ENCODE data around the gene RPL18A. TPM values are rescaled to one million over a fixed set of nuclear protein-coding genes. Genes with fewer than 3 reads are reported as not detected.

RPL18A gene
- total RNA-seq, 1 experiment from 2014 or later, result 2,241 TPM

DNA sequence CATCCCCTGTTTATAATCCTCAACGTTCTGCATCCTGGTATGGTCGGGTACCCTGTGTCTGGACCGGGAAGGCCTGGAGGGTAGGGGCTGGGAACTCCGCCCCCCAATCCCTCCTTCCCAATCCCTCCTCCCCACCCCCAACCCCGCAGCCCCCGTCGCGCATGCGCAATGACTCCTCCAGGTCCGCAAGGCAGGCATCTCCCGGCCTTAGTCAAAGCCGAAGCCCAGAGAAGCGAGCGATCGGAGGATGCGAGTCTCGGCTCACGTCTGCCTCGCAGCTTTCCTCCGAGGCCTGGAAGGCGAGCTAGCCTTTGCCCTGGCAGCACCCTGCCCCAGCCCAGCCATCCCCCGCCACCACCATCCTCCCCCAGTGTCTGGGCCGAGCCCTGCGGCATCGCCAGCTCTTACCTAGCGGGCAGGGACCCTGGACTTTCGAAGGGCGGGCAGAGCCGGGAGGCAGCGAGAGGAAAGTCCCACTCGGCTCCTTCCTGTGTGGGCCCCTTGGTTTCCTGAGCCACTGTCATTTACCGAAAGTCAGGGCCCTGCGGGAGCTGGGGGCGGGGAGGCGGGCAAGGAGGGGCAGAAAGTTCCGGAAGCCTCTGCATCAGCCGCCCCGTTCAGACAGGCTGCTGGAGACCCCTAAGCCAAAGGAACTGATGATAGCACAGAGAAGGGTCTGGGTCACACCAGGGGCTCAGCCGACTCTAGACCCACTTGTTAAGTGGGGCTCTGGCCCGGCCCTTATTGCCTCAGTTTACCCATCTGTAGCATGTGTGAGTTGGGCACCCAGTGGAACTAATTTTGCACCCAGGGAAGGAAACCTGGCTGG lies 12.0 kb upstream of the RPL18A start, which contains the start of gene JAK3:
Gene JAK3 (minus strand): TSS at position 445 of the 829 bp plus-strand sequence. CDS start 3,565 bp downstream, outside the sequence.
- H3K79me2 ChIP-seq (ENCODE audit: low read length), result peaks cover 9% of the 10 kb centered on the region
- ChIA-PET CTCF (interaction anchor here (0.6 kb wide), 1 partner anchor 18 kb away, joined by 3 read pairs; no protein-coding TSS in a partner anchor), POLR2A (ENCODE audit: unreplicated experiment) (no interaction called here)
- no peaks in the 10 kb centered on the region for H4K20me1 ChIP-seq (ENCODE audit: low read length)
- H3K27ac ChIP-seq (ENCODE audit: low read length), result no peak within 1 kb of the TSS
- DNase-seq, result no peak
- intact Hi-C loops (cut with micrococcal nuclease), result no loop called here
- no peaks in the 10 kb centered on the region for H3K27me3 ChIP-seq (ENCODE audit: low read length)
- no peaks in the 10 kb centered on the region for H3K36me3 ChIP-seq (ENCODE audit: low read depth, low read length)
- H3K9me3 ChIP-seq (ENCODE audit: low read length), result no peaks in the 10 kb centered on the region
- H3K4me1 ChIP-seq (ENCODE audit: insufficient read depth, low read length), result peaks cover 16% of the 10 kb centered on the region
- H2AFZ ChIP-seq (ENCODE audit: low read length), result no peak within 1 kb of the TSS
- H3K9me2 ChIP-seq (replicated peaks; ENCODE audit: low read length), result no peaks in the 10 kb centered on the region
- no TSS peak for BruUV-seq (replicated peaks)
- H3K4me2 ChIP-seq (ENCODE audit: low read length), result no peak within 1 kb of the TSS
- no peak for ATAC-seq
- TF ChIP-seq CTCF (conservative IDR thresholded peaks at IDR 0.05; ENCODE audit: low read depth, low read length), result no peak
- no peak for TF ChIP-seq EZH2 (IDR thresholded peaks at IDR 0.05; ENCODE audit: low read length, unreplicated experiment)
- no peak for TF ChIP-seq EZH2phosphoT487 (IDR thresholded peaks at IDR 0.05; ENCODE audit: borderline replicate concordance, low read length)
- H3F3A ChIP-seq (ENCODE audit: low read length, unreplicated experiment), result no peaks in the 10 kb centered on the region
- no peak within 1 kb of the TSS for H3K4me3 ChIP-seq (ENCODE audit: low read length)
- no peak within 1 kb of the TSS for H3K9ac ChIP-seq (ENCODE audit: low read length)

- no TSS peak for BruUV-seq (replicated peaks)
- ChIA-PET POLR2A (ENCODE audit: unreplicated experiment) (no interaction called here), CTCF (interaction anchor here (0.6 kb wide), 1 partner anchor 19 kb away, joined by 3 read pairs; no protein-coding TSS in a partner anchor)
Observed at GRCh38 chr19:17848595-17849292, 11.0 kb upstream of the RPL18A start.

More at GRCh38 chr19:17848595-17849292, 11.0 kb upstream of the RPL18A start:
- intact Hi-C loops (cut with micrococcal nuclease), result no loop called here
- H3K9me3 ChIP-seq (ENCODE audit: low read length), result no peaks in the 10 kb centered on the region
- ATAC-seq (no peak), DNase-seq (no peak)
- no peaks in the 10 kb centered on the region for H3K27me3 ChIP-seq (ENCODE audit: low read length)
- no peaks in the 10 kb centered on the region for H3K79me2 ChIP-seq (ENCODE audit: low read length)
- no peaks in the 10 kb centered on the region for H4K20me1 ChIP-seq (ENCODE audit: low read length)
- H3K4me3 ChIP-seq (ENCODE audit: low read length), result no peak overlapping the region
- H3K27ac ChIP-seq (ENCODE audit: low read length), result no peak overlapping the region
- H3K9me2 ChIP-seq (replicated peaks; ENCODE audit: low read length), result no peaks in the 10 kb centered on the region
- no peaks in the 10 kb centered on the region for H3F3A ChIP-seq (ENCODE audit: low read length, unreplicated experiment)
- TF ChIP-seq EZH2 (IDR thresholded peaks at IDR 0.05; ENCODE audit: low read length, unreplicated experiment) (no peak), CTCF (conservative IDR thresholded peaks at IDR 0.05; ENCODE audit: low read depth, low read length) (no peak), EZH2phosphoT487 (IDR thresholded peaks at IDR 0.05; ENCODE audit: borderline replicate concordance, low read length) (no peak)
- no peak overlapping the region for H3K9ac ChIP-seq (ENCODE audit: low read length)
- H3K36me3 ChIP-seq (ENCODE audit: low read depth, low read length), result no peaks in the 10 kb centered on the region
- H3K4me2 ChIP-seq (ENCODE audit: low read length), result no peak overlapping the region
- peaks cover 8% of the 10 kb centered on the region; the same call in 1 of the 2 replicates for H3K4me1 ChIP-seq (ENCODE audit: insufficient read depth, low read length)
- H2AFZ ChIP-seq (ENCODE audit: low read length), result no peak overlapping the region

All from PC-3 (cell line).